ENCODE data around the gene CCDC24. TPM values are rescaled to one million over a fixed set of nuclear protein-coding genes. Genes with fewer than 3 reads are reported as not detected.

CCDC24 gene
- total RNA-seq, 1 donor from 2014 or later: 4.9 TPM

DNA sequence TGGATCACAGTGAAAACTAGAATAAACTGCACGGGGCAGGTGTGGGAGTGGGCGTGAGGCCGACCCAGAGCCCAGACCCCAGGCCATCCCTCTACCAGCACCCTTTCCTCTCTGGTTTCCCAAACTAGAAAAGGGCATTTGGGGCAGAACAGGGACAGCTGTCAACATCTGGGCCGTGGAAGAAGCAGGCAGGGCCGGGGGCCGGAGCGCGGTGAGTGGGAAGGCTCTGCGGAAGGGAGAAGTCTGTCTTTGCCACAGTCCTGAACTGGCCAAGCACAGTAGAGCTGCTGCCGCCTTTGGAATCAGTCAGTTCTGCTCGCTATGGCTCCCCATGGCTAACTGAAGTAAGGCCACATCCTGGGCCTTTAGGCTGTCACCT lies 6.6 kb downstream of the CCDC24 start:
- TF ChIP-seq, protein P1, sequence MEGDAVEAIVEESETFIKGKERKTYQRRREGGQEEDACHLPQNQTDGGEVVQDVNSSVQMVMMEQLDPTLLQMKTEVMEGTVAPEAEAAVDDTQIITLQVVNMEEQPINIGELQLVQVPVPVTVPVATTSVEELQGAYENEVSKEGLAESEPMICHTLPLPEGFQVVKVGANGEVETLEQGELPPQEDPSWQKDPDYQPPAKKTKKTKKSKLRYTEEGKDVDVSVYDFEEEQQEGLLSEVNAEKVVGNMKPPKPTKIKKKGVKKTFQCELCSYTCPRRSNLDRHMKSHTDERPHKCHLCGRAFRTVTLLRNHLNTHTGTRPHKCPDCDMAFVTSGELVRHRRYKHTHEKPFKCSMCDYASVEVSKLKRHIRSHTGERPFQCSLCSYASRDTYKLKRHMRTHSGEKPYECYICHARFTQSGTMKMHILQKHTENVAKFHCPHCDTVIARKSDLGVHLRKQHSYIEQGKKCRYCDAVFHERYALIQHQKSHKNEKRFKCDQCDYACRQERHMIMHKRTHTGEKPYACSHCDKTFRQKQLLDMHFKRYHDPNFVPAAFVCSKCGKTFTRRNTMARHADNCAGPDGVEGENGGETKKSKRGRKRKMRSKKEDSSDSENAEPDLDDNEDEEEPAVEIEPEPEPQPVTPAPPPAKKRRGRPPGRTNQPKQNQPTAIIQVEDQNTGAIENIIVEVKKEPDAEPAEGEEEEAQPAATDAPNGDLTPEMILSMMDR (conservative IDR thresholded peaks at IDR 0.05): no peak
- no peaks in the 10 kb centered on the region for H3K27me3 Mint-ChIP-seq (ENCODE audit: low read depth)
- no peak for DNase-seq (ENCODE audit: low read depth, low spot score)
- no peak overlapping the region for H3K27ac Mint-ChIP-seq (ENCODE audit: unreplicated experiment)
- no peak overlapping the region for H3K4me3 Mint-ChIP-seq
- peaks cover 11% of the 10 kb centered on the region for H3K4me1 Mint-ChIP-seq
- no peaks in the 10 kb centered on the region for H3K9me3 Mint-ChIP-seq
- H3K36me3 Mint-ChIP-seq (ENCODE audit: low read depth): no peaks in the 10 kb centered on the region

DNA sequence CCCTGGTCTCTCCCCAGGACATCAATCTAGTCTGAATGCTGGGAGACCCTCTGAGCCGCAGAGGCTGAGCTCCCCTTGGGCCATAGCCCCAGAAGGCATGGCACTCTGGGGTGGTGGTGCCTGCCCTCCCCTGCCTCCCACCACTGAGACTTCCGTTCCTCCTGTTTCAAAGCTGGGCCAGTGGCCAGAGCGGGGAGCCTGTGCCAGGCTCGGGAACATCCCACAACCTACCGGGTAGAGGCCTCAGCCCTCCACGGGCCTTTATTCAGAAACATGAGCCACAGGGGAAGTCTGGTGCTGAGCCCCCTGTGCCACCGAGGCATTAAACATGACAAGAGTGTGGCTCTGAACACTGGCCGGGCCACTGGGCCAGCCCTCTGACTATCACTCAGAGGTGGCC lies 8.1 kb downstream of the CCDC24 start:
- peak overlapping the region; percentile 71 for H3K27ac Mint-ChIP-seq (ENCODE audit: unreplicated experiment)
- H3K4me3 Mint-ChIP-seq: no peak overlapping the region

DNA sequence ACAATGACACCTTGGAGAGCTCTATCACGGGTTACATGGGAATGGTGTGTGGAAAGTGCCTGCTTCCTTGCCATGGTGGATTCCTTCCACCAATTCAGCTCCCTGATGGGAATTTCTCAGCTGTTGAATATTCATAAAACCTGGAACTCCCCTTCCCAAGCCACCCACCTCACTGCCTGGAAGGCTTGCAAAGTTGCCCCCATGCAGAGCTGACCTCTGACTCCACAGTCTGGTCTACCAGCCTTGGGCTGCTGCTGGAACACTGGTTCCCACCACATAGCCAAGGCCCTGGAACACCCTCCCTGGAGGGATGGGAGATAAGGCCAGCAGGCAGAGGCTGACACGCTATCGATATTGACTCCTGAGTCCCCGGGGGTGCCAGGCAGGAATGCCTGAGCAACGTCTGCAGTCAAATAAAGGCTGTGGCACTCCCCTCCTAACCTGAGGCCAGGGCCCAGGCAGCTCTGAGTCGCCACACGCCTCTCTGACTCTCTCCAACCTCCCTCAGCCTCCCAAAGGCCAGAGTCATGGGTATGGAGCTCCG lies 8.8 kb downstream of the CCDC24 start:
- DNase-seq (ENCODE audit: low read depth, low spot score): no peak
- H3K27ac Mint-ChIP-seq (ENCODE audit: unreplicated experiment): no peak overlapping the region
- no peak overlapping the region for H3K4me3 Mint-ChIP-seq
- H3K9me3 Mint-ChIP-seq: no peaks in the 10 kb centered on the region
- TF ChIP-seq, protein P1 (conservative IDR thresholded peaks at IDR 0.05): no peak
- H3K36me3 Mint-ChIP-seq (ENCODE audit: low read depth): no peaks in the 10 kb centered on the region
- no peaks in the 10 kb centered on the region for H3K27me3 Mint-ChIP-seq (ENCODE audit: low read depth)
- H3K4me1 Mint-ChIP-seq: peaks cover 8% of the 10 kb centered on the region

More for the DNA sequence above, 8.1 kb downstream of the CCDC24 start:
- no peaks in the 10 kb centered on the region for H3K27me3 Mint-ChIP-seq (ENCODE audit: low read depth)
- H3K4me1 Mint-ChIP-seq: peaks cover 11% of the 10 kb centered on the region
- H3K9me3 Mint-ChIP-seq: no peaks in the 10 kb centered on the region
- no peak for DNase-seq (ENCODE audit: low read depth, low spot score)
- TF ChIP-seq, protein P1 (conservative IDR thresholded peaks at IDR 0.05): no peak
- no peaks in the 10 kb centered on the region for H3K36me3 Mint-ChIP-seq (ENCODE audit: low read depth)

DNA sequence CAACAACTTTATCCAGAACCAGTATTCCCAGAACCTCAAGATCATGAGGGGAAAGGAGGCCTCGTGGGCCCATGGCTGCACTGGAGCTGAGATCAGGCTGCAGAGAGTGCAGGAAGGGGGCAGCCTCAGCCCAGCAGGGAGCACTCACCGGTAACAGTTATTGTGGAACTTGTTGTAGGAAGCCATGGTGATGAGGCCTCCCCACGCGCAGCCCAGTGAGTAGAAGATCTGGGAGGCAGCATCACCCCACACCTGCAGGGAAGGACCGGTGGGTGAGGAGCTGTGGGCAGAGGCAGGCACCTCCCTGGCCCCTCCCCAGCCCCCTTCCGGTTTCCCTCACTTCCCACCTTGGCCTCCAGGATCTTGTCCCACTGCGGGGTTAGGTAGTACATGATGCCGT lies 10.8 kb downstream of the CCDC24 start:
- H3K4me1 Mint-ChIP-seq: peaks cover 6% of the 10 kb centered on the region
- DNase-seq (ENCODE audit: low read depth, low spot score): no peak
- no peaks in the 10 kb centered on the region for H3K9me3 Mint-ChIP-seq
- H3K4me3 Mint-ChIP-seq: no peak overlapping the region
- no peaks in the 10 kb centered on the region for H3K27me3 Mint-ChIP-seq (ENCODE audit: low read depth)
- no peak overlapping the region for H3K27ac Mint-ChIP-seq (ENCODE audit: unreplicated experiment)
- TF ChIP-seq, protein P1 (conservative IDR thresholded peaks at IDR 0.05): no peak
- H3K36me3 Mint-ChIP-seq (ENCODE audit: low read depth): no peaks in the 10 kb centered on the region

DNA sequence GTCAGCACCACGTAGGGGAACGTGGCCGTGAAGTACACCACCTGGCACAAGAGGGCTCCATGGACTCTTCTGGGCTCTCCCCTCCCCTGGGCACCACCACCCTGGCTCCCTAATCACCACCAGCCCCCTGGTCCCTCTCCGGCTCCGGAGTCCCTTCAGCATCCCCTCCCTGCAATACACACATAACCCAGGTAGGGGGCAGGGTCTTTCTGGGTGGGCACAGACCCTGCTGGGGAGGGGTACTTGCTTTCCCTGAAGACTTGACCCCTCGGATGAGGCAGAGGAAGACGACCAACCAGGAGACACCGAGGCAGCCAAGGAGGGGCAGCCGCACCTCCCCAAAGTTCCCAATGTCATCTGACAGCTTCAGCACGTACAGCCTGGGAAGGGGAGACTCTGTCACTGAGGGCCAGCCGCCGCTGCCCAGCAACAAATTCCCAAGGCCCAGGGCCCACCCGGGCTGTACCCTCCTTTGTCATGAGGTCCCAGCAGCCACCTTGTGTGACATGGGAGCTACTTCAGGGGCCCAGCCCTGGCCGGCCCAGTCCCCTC lies 11.3 kb downstream of the CCDC24 start:
- Mint-ChIP-seq H3K9me3 (no peaks in the 10 kb centered on the region), H3K4me1 (peaks cover 6% of the 10 kb centered on the region), H3K4me3 (no peak overlapping the region), H3K36me3 (ENCODE audit: low read depth) (no peaks in the 10 kb centered on the region), H3K27ac (ENCODE audit: unreplicated experiment) (no peak overlapping the region), H3K27me3 (ENCODE audit: low read depth) (no peaks in the 10 kb centered on the region)
- TF ChIP-seq, protein P1 (conservative IDR thresholded peaks at IDR 0.05): peak; percentile 44
- no peak for DNase-seq (ENCODE audit: low read depth, low spot score)
